GM21576 (cell line): ENCODE data around the gene FREM1.
A peak's percentile ranks its signal among the peaks of the same experiment; 100 is the strongest.

Experiments
- ATAC-seq: cut with Tn5 transposase; IDR thresholded peaks from one replicate; pipeline ENCODE4 v1.9.1; 2021; ENCODE audit warnings: mild to moderate bottlenecking, moderate library complexity; ENCODE audit not compliant: unreplicated experiment

FREM1 gene

GRCh38 chr9:14715102-14715501 is 195.1 kb downstream of the FREM1 start:
- ATAC-seq: no peak

GRCh38 chr9:14713187-14713767 is 197.0 kb downstream of the FREM1 start:
- ATAC-seq: no peak

GRCh38 chr9:14710804-14711203 is 199.4 kb downstream of the FREM1 start:
- no peak for ATAC-seq

GRCh38 chr9:14706530-14707140 is 203.6 kb downstream of the FREM1 start:
- peak; percentile 73 for ATAC-seq

GRCh38 chr9:14705079-14705478 is 205.1 kb downstream of the FREM1 start:
- no peak for ATAC-seq

- ATAC-seq: no peak
Measured at GRCh38 chr9:14704281-14704680, 205.9 kb downstream of the FREM1 start.

GRCh38 chr9:14702200-14702720 is 208.0 kb downstream of the FREM1 start:
- ATAC-seq: no peak

- ATAC-seq: peak; percentile 73
Measured at GRCh38 chr9:14693251-14693861, 216.9 kb downstream of the FREM1 start, which contains the start of gene ZDHHC21. Gene ZDHHC21, minus strand, starts transcription at chr9:14693432. Its CDS starts 19,092 bp downstream, at chr9:14674340.

GRCh38 chr9:14692470-14693250 is 217.6 kb downstream of the FREM1 start:
- ATAC-seq: peak; percentile 32

- no peak for ATAC-seq
Measured at GRCh38 chr9:14690948-14691730, 219.1 kb downstream of the FREM1 start.

GRCh38 chr9:14687042-14687719 is 223.0 kb downstream of the FREM1 start:
- no peak for ATAC-seq

- ATAC-seq: no peak
Measured at GRCh38 chr9:14686168-14686567, 224.1 kb downstream of the FREM1 start.
